ENCODE measurements around the gene TIMP2. TPM values are rescaled to one million over a fixed set of nuclear protein-coding genes. Genes with fewer than 3 reads are reported as not detected.
A peak's percentile ranks its signal among the peaks of the same experiment; 100 is the strongest.

Gene TIMP2
- total and polyA plus RNA-seq, 2 of the 4 experiments (the other 2 are of a cell fraction): 43.9 to 416 TPM

- TF ChIP-seq RFX5 (IDR thresholded peaks at IDR 0.05; ENCODE audit: low read depth, low read length) (no peak), FOS (IDR thresholded peaks at IDR 0.05; ENCODE audit: low read depth, low read length) (peak; percentile 72)
Measured at GRCh38 chr17:78883533-78884131, 41.6 kb downstream of the TIMP2 start (continued).

- intact Hi-C loops (cut with micrococcal nuclease): no loop called here
- peaks cover 44% of the 10 kb centered on the region for H4K20me1 ChIP-seq (ENCODE audit: insufficient read depth, low read length)
Measured at GRCh38 chr17:78883089-78883532, 42.1 kb downstream of the TIMP2 start.

More at GRCh38 chr17:78883089-78883532, 42.1 kb downstream of the TIMP2 start:
- peak overlapping the region; percentile 92; the same call in 2 of the 3 replicates for H2BK15ac ChIP-seq (ENCODE audit: low read depth, low read length)
- peak; percentile 75 for DNase-seq
- peak overlapping the region; percentile 56 for H4K5ac ChIP-seq (ENCODE audit: low read depth, low read length)
- peak overlapping the region; percentile 32 for H3K4me2 ChIP-seq (ENCODE audit: low read depth, low read length)
- H3K9me3 ChIP-seq (ENCODE audit: control insufficient read depth, insufficient read depth, low read length): no peaks in the 10 kb centered on the region
- peaks cover 4% of the 10 kb centered on the region; the same call in 1 of the 2 replicates for H3K36me3 ChIP-seq (ENCODE audit: control insufficient read depth, insufficient read depth, low read length)
- peak overlapping the region; percentile 99 for H2BK5ac ChIP-seq (ENCODE audit: low read depth, low read length, poor library complexity, severe bottlenecking)
- H3K27ac ChIP-seq (ENCODE audit: insufficient read depth, low read length): peak overlapping the region; percentile 86
- ChIA-PET CTCF (no interaction called here), POLR2A (ENCODE audit: unreplicated experiment) (no interaction called here)
- H2AK9ac ChIP-seq (replicated peaks; ENCODE audit: low read depth, low read length, poor library complexity): peak overlapping the region; percentile 100
- H2AK5ac ChIP-seq (ENCODE audit: low read depth, low read length): peak overlapping the region; percentile 98
- H3K27me3 ChIP-seq (ENCODE audit: control insufficient read depth, insufficient read depth, low read length): no peaks in the 10 kb centered on the region
- peak overlapping the region; percentile 98 for H4K91ac ChIP-seq (ENCODE audit: insufficient read depth, low read depth, low read length)
- H4K8ac ChIP-seq (ENCODE audit: low read depth in 2 of 2, low read length in 2 of 2): peak overlapping the region; percentile 77 to 92
- H3K23ac ChIP-seq (ENCODE audit: low read depth, low read length): peak overlapping the region; percentile 97
- H3K9me1 ChIP-seq (ENCODE audit: insufficient read depth, low read length): peaks cover 43% of the 10 kb centered on the region
- H3K4me3 ChIP-seq (ENCODE audit: insufficient read depth, low read depth, low read length): no peak overlapping the region
- H3K14ac ChIP-seq (replicated peaks; ENCODE audit: low read depth, low read length): peak overlapping the region; percentile 83
- TF ChIP-seq FOS (IDR thresholded peaks at IDR 0.05; ENCODE audit: low read depth, low read length): 0 out of 2 replicates have a peak, but pooled peaks have one; percentile 17
- peak; percentile 53; the same call in 1 of the 2 replicates for TF ChIP-seq NFE2L2 (IDR thresholded peaks at IDR 0.05; ENCODE audit: low read depth, low read length)
- 0 out of 2 replicates have a peak, but pooled peaks have one; percentile 16 for TF ChIP-seq MAZ (IDR thresholded peaks at IDR 0.05; ENCODE audit: borderline replicate concordance, low read depth, low read length)
- TF ChIP-seq ELK1 (IDR thresholded peaks at IDR 0.05; ENCODE audit: borderline replicate concordance, low read depth, low read length): no peak
- peak overlapping the region; percentile 98 for H2BK120ac ChIP-seq (ENCODE audit: low read depth, low read length)
- peak overlapping the region; percentile 84 for H2AFZ ChIP-seq (replicated peaks; ENCODE audit: low read length, poor library complexity)
- peaks cover 30 to 87% of the 10 kb centered on the region in 2 experiments for H3K79me1 ChIP-seq (ENCODE audit: low read depth in 1 of 2, low read length in 2 of 2)
- peak; percentile 57 for ATAC-seq (ENCODE audit: low read depth)
- peak overlapping the region; percentile 90 for H2BK20ac ChIP-seq (ENCODE audit: low read depth, low read length)
- H3K18ac ChIP-seq (ENCODE audit: low read depth, low read length): peak overlapping the region; percentile 56
- H3K56ac ChIP-seq (ENCODE audit: extremely low read depth, insufficient read depth, low read length): peak overlapping the region; percentile 86
- in situ Hi-C loops (cut with MboI; ENCODE audit: low sequenced_read_pairs): no loop called here
- 20% methylated on average over 4 of the region's 10 CpGs; no CpG with 5 or more reads in 1 of the 2 experiments for WGBS, 2 experiments (ENCODE audit: extremely low coverage in 2 of 2, insufficient read length in 1 of 2)
- dilution Hi-C loops (cut with HindIII; ENCODE audit: low sequenced_read_pairs, unreplicated experiment): no loop called here
- H3K4me1 ChIP-seq (ENCODE audit: control insufficient read depth, insufficient read depth, low read length): peaks cover 53% of the 10 kb centered on the region
- BruUV-seq (replicated peaks): no TSS peak
- H3K9ac ChIP-seq (ENCODE audit: low read depth, low read length): peak overlapping the region; percentile 28
- H3K4ac ChIP-seq (ENCODE audit: low read depth, low read length): peak overlapping the region; percentile 98
